Measurements from ENCODE around the gene INTS11. TPM values are rescaled to one million over a fixed set of nuclear protein-coding genes. Genes with fewer than 3 reads are reported as not detected.

INTS11 gene
- polyA plus RNA-seq, 3 donors: 110 to 159 (median 153) TPM

- DNase-seq: no peak
Measured at GRCh38 chr1:1272341-1273208, 51.9 kb downstream of the INTS11 start.

GRCh38 chr1:1270813-1271212 lies 53.6 kb downstream of the INTS11 start:
- no peak for DNase-seq

- DNase-seq: no peak
Measured at GRCh38 chr1:1268284-1268682, 56.2 kb downstream of the INTS11 start.

- no peak for DNase-seq
Measured at GRCh38 chr1:1267488-1268283, 56.8 kb downstream of the INTS11 start.

- no peak for DNase-seq
Measured at GRCh38 chr1:1264868-1265272, 59.6 kb downstream of the INTS11 start.

GRCh38 chr1:1264026-1264425 lies 60.4 kb downstream of the INTS11 start:
- DNase-seq: no peak

GRCh38 chr1:1262758-1263157 lies 61.7 kb downstream of the INTS11 start:
- no peak for DNase-seq

- DNase-seq: no peak
Measured at GRCh38 chr1:1262071-1262470, 62.4 kb downstream of the INTS11 start.

Other genes with a start within 250 kb of the INTS11 start
- gene C1orf159, start 208.6 kb downstream of the INTS11 start, polyA plus RNA-seq (ENCODE audit: insufficient read length in 3 of 3): 10 to 100 TPM; 16.3 to 19.9 (median 18.2) TPM
- 1 to 10 TPM in 2 of 3 donors, under 1 TPM in 1; 0.94 to 1.1 (median 1.1) TPM for gene TTLL10, start 150.8 kb downstream of the INTS11 start, polyA plus RNA-seq (ENCODE audit: insufficient read length in 3 of 3)
- gene TNFRSF18, start 118.1 kb downstream of the INTS11 start, polyA plus RNA-seq (ENCODE audit: insufficient read length in 3 of 3): 1 to 10 TPM in 1 of 3 donors, under 1 TPM in 2; 0.75 to 1.2 (median 0.89) TPM
- gene TNFRSF4, start 110.5 kb downstream of the INTS11 start, polyA plus RNA-seq (ENCODE audit: insufficient read length in 3 of 3): 1 to 10 TPM; 1.5 to 2.7 (median 2.7) TPM
- gene SDF4, start 92.7 kb downstream of the INTS11 start, polyA plus RNA-seq (ENCODE audit: insufficient read length in 3 of 3): 100 to 1,000 TPM; 134 to 147 (median 135) TPM
- gene B3GALT6, start 92.4 kb downstream of the INTS11 start, polyA plus RNA-seq (ENCODE audit: insufficient read length in 3 of 3): 10 to 100 TPM; 22.3 to 27.1 (median 25.0) TPM
- gene C1QTNF12, start 77.9 kb downstream of the INTS11 start, polyA plus RNA-seq (ENCODE audit: insufficient read length in 3 of 3): 10 to 100 TPM; 13.8 to 18.4 (median 13.8) TPM
- 10 to 100 TPM; 51.7 to 58.8 (median 54.6) TPM for gene UBE2J2, start 50.8 kb downstream of the INTS11 start, polyA plus RNA-seq (ENCODE audit: insufficient read length in 3 of 3)
- gene SCNN1D, start 44.2 kb downstream of the INTS11 start, polyA plus RNA-seq (ENCODE audit: insufficient read length in 3 of 3): 1 to 10 TPM; 5.9 to 9.0 (median 7.6) TPM
- gene ACAP3, start 16.7 kb downstream of the INTS11 start, polyA plus RNA-seq (ENCODE audit: insufficient read length in 3 of 3): 10 to 100 TPM; 33.2 to 35.6 (median 33.5) TPM
- gene PUSL1, start 16.1 kb downstream of the INTS11 start, polyA plus RNA-seq (ENCODE audit: insufficient read length in 3 of 3): 10 to 100 TPM in 2 of 3 donors, 1 to 10 TPM in 1; 8.8 to 11.7 (median 11.2) TPM
- gene CPTP, start 142 bp upstream of the INTS11 start, polyA plus RNA-seq (ENCODE audit: insufficient read length in 3 of 3): 10 to 100 TPM; 15.2 to 21.4 (median 19.0) TPM
- under 1 TPM; 0.39 to 0.57 (median 0.49) TPM for gene TAS1R3, start 6.6 kb upstream of the INTS11 start, polyA plus RNA-seq (ENCODE audit: insufficient read length in 3 of 3)
- gene DVL1, start 24.8 kb upstream of the INTS11 start, polyA plus RNA-seq (ENCODE audit: insufficient read length in 3 of 3): 10 to 100 TPM; 39.7 to 47.5 (median 45.8) TPM
- 100 to 1,000 TPM; 193 to 231 (median 215) TPM for gene MXRA8, start 33.9 kb upstream of the INTS11 start, polyA plus RNA-seq (ENCODE audit: insufficient read length in 3 of 3)
- gene AURKAIP1, start 50.5 kb upstream of the INTS11 start, polyA plus RNA-seq (ENCODE audit: insufficient read length in 3 of 3): 100 to 1,000 TPM in 1 of 3 donors, 10 to 100 TPM in 2; 78.1 to 110 (median 93.9) TPM
- gene CCNL2, start 74.7 kb upstream of the INTS11 start, polyA plus RNA-seq (ENCODE audit: insufficient read length in 3 of 3): 100 to 1,000 TPM; 218 to 373 (median 330) TPM
- 100 to 1,000 TPM; 116 to 128 (median 120) TPM for gene MRPL20, start 82.6 kb upstream of the INTS11 start, polyA plus RNA-seq (ENCODE audit: insufficient read length in 3 of 3)
- gene ANKRD65, start 96.6 kb upstream of the INTS11 start, polyA plus RNA-seq (ENCODE audit: insufficient read length in 3 of 3): 10 to 100 TPM in 2 of 3 donors, 1 to 10 TPM in 1; 9.0 to 15.7 (median 12.0) TPM
- gene VWA1, start 111.0 kb upstream of the INTS11 start, polyA plus RNA-seq (ENCODE audit: insufficient read length in 3 of 3): 10 to 100 TPM; 61.7 to 76.0 (median 75.6) TPM
- gene ATAD3C, start 125.0 kb upstream of the INTS11 start, polyA plus RNA-seq (ENCODE audit: insufficient read length in 3 of 3): 1 to 10 TPM; 2.8 to 5.1 (median 4.6) TPM
- gene ATAD3B, start 147.1 kb upstream of the INTS11 start, polyA plus RNA-seq (ENCODE audit: insufficient read length in 3 of 3): 10 to 100 TPM; 14.7 to 22.7 (median 19.2) TPM
- 10 to 100 TPM; 28.5 to 33.5 (median 32.7) TPM for gene ATAD3A, start 187.5 kb upstream of the INTS11 start, polyA plus RNA-seq (ENCODE audit: insufficient read length in 3 of 3)
- gene TMEM240, start 216.0 kb upstream of the INTS11 start, polyA plus RNA-seq (ENCODE audit: insufficient read length in 3 of 3): 1 to 10 TPM; 5.0 to 9.6 (median 8.6) TPM

Measured in renal pelvis (tissue), 4 donors.